ENCODE measurements around the gene KCNQ5. TPM values are rescaled to one million over a fixed set of nuclear protein-coding genes. Genes with fewer than 3 reads are reported as not detected.

KCNQ5 gene
- total RNA-seq, 1 donor from 2014 or later, result 10.1 TPM

DNA sequence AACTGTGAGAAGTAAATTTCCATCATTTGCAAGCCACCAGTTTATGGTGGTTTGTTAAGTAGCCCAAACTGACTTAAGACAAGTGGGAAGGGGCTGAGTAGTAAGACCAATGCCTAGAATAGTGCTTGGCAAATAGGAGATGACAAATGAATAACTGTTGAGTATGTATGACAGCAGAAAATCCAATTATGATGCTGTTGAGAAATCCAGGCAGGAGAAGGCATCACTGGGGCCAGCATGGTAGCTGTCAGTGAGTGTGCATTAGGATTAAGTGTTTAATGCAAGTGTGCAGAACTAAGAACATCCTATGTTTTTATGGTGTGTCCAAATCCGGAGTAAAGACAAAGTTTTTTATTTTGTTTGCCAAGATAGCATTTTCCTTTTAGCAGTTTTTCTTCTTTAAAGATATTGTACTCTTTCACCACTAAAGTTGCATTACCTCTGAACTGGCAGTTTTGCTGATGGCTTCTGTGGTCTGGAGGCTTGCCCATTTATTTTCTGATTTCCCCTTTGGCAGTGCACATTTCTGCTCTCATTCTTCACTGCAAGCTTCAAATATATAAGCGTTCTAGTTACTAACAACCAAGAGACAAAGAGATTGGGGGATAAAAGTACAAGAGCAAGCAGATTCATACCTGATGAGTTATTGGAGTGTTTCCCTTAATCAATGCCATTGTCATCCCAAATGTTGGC, 289.7 kb downstream of the KCNQ5 start:
- Mint-ChIP-seq H3K27me3 (no peaks in the 10 kb centered on the region), H3K27ac (no peak overlapping the region), H3K36me3 (ENCODE audit: low read depth) (no peaks in the 10 kb centered on the region), H3K4me3 (no peak overlapping the region), H3K9me3 (no peaks in the 10 kb centered on the region), H3K4me1 (no peaks in the 10 kb centered on the region)
- ChIA-PET CTCF (no interaction called here), POLR2A (no interaction called here)
- TF ChIP-seq, protein P1, sequence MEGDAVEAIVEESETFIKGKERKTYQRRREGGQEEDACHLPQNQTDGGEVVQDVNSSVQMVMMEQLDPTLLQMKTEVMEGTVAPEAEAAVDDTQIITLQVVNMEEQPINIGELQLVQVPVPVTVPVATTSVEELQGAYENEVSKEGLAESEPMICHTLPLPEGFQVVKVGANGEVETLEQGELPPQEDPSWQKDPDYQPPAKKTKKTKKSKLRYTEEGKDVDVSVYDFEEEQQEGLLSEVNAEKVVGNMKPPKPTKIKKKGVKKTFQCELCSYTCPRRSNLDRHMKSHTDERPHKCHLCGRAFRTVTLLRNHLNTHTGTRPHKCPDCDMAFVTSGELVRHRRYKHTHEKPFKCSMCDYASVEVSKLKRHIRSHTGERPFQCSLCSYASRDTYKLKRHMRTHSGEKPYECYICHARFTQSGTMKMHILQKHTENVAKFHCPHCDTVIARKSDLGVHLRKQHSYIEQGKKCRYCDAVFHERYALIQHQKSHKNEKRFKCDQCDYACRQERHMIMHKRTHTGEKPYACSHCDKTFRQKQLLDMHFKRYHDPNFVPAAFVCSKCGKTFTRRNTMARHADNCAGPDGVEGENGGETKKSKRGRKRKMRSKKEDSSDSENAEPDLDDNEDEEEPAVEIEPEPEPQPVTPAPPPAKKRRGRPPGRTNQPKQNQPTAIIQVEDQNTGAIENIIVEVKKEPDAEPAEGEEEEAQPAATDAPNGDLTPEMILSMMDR (IDR thresholded peaks at IDR 0.05), result no peak
- ATAC-seq (ENCODE audit: low read depth), result no peak
- intact Hi-C loops (cut with micrococcal nuclease), result no loop called here
- no peak for DNase-seq

DNA sequence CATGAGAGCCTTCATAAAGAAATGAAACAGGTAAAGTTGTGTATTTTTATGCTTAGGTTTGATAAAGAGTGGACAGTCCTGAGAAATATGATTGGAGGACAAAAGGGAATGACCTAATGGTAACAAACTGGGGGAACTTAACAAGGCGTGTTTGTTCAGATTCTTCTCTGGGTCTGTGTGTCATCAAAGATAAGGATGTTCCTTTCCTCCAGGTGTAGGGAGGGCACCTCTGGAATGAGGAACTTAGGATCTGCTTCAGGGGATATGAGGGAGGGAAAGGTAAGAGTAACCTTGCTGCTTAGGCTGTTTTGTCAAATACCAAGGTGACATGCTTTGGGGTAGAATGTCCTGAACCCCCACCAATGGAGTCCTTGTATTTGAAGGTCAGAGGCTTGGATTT, 291.9 kb downstream of the KCNQ5 start:
- Mint-ChIP-seq H3K9me3 (no peaks in the 10 kb centered on the region), H3K4me3 (no peak overlapping the region), H3K4me1 (peaks cover 6% of the 10 kb centered on the region), H3K27ac (no peak overlapping the region), H3K36me3 (ENCODE audit: low read depth) (no peaks in the 10 kb centered on the region), H3K27me3 (no peaks in the 10 kb centered on the region)
- POLR2A ChIA-PET, result no interaction called here
- CTCF ChIA-PET, result no interaction called here
- intact Hi-C loops (cut with micrococcal nuclease), result no loop called here
- ATAC-seq (ENCODE audit: low read depth) (no peak), DNase-seq (no peak)
- TF ChIP-seq, protein P1 (IDR thresholded peaks at IDR 0.05), result no peak

DNA sequence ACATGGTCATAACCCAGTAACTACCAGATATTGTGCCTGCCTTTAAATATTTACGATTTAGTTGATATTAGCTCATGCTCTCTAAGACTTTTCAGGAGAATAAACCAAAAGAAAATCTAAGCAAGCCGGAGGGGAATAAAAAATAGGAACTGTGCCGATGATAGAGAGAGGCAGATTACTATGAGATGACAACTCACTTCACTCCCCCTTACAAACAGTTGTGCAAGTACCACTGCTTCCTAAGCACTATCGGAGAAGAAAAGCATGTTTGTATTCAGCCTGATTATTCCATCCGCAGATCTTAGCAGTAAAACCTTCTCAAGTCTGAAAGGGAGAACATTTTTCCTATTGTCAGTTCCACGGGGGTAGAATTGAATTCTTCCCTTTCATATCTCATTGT, 294.4 kb downstream of the KCNQ5 start:
- CTCF ChIA-PET, result no interaction called here
- ATAC-seq (ENCODE audit: low read depth) (no peak), DNase-seq (no peak)
- Mint-ChIP-seq H3K27me3 (no peaks in the 10 kb centered on the region), H3K4me1 (peaks cover 10% of the 10 kb centered on the region), H3K4me3 (no peak overlapping the region), H3K9me3 (no peaks in the 10 kb centered on the region), H3K36me3 (ENCODE audit: low read depth) (no peaks in the 10 kb centered on the region), H3K27ac (no peak overlapping the region)
- TF ChIP-seq, protein P1 (IDR thresholded peaks at IDR 0.05), result no peak
- POLR2A ChIA-PET, result no interaction called here
- intact Hi-C loops (cut with micrococcal nuclease), result no loop called here

DNA sequence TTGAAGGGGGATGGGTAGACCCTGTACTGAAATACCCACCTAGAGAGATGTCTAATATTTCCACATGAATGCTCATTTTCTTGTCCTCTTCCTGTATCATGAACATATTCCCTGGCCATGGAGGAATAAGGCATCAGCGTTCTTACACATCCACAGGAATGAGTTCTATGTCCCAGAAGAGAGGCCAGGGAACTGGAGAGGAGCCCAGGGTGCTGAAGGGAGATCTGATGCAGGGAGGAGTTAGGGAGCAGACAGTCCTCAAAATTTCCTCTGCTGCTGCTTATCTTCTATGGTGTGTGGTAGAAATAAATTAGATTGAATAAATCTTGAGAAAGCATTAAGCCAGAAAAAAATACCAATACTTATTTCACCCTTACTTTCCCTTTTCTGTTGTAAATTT, 295.0 kb downstream of the KCNQ5 start:
- DNase-seq (no peak), ATAC-seq (ENCODE audit: low read depth) (no peak)
- H3K36me3 Mint-ChIP-seq (ENCODE audit: low read depth), result no peaks in the 10 kb centered on the region
- ChIA-PET POLR2A (no interaction called here), CTCF (no interaction called here)
- peaks cover 10% of the 10 kb centered on the region for H3K4me1 Mint-ChIP-seq
- no peaks in the 10 kb centered on the region for H3K27me3 Mint-ChIP-seq
- intact Hi-C loops (cut with micrococcal nuclease), result no loop called here
- H3K9me3 Mint-ChIP-seq, result no peaks in the 10 kb centered on the region
- H3K4me3 Mint-ChIP-seq, result no peak overlapping the region
- H3K27ac Mint-ChIP-seq, result no peak overlapping the region
- TF ChIP-seq, protein P1 (IDR thresholded peaks at IDR 0.05), result no peak

DNA sequence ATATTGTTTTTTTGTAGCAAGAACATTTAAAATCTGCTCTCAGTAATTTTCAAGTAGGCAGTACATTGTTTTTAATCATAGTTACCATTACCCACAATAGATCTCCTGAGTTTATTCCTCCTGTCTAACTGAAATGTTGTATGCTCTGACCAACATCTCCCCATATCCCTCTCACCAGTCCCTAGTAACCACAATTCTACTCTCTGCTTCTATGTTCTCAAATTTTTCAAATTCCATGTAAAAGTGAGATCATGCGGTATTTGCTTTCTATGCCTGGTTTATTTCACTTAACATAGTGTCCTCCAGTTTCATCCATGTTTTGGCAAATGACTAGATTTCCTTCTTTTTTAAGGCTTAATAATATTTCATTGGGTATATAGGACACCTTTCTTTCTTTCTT, 300.5 kb downstream of the KCNQ5 start:
- DNase-seq (no peak), ATAC-seq (ENCODE audit: low read depth) (no peak)
- peaks cover 10% of the 10 kb centered on the region for H3K4me1 Mint-ChIP-seq
- no peaks in the 10 kb centered on the region for H3K36me3 Mint-ChIP-seq (ENCODE audit: low read depth)
- CTCF ChIA-PET, result no interaction called here
- H3K4me3 Mint-ChIP-seq, result no peak overlapping the region
- no peaks in the 10 kb centered on the region for H3K9me3 Mint-ChIP-seq
- POLR2A ChIA-PET, result no interaction called here
- intact Hi-C loops (cut with micrococcal nuclease), result loop anchor here (10.0 kb wide), 1 partner anchor 298 kb away; the partner anchor contains the start of gene KCNQ5
- H3K27me3 Mint-ChIP-seq, result no peaks in the 10 kb centered on the region
- TF ChIP-seq, protein P1 (IDR thresholded peaks at IDR 0.05), result no peak
- H3K27ac Mint-ChIP-seq, result no peak overlapping the region

Measured in activated B cell treated with CpG ODN at 0.5 μM for 24 hours (primary cell).